GM19023 (cell line): ENCODE data around the gene RGS21.
"Not testable (repeated sequence)": the region's sequence is repeated elsewhere in the genome, so short reads cannot be mapped to it uniquely, and the experiment has no call there.

Experiments
- ATAC-seq: cut with Tn5 transposase; IDR thresholded peaks from one replicate; pipeline ENCODE4 v1.9.1; 2021; ENCODE audit warnings: mild to moderate bottlenecking, moderate library complexity; ENCODE audit not compliant: unreplicated experiment

Gene RGS21, protein sequence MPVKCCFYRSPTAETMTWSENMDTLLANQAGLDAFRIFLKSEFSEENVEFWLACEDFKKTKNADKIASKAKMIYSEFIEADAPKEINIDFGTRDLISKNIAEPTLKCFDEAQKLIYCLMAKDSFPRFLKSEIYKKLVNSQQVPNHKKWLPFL

DNA sequence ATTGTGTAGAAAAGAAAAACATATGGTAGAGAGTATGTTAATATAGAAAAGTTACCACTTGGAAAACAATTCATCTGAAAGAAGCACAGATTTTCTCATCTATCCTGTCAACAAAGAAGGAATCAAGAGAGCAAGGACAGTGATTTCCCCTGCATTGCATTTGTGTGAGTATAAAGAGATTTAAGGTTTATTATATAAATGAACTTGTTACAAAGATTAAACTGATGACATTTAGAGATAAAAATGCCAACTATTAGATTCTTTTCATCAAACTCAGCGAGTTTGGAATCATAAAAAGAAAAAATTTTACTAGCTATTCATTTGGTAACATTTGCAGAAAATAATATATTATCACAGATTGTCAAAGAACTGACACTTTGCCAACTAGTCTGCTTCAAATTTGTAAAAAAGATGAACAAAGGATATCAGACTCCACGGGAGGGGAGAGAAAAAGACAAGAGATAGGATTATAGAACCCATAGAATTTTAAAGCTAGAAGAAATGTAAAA, at the start of gene RGS21:
Gene RGS21 (plus strand): TSS at position 51 of the 509 bp plus-strand sequence. CDS start 26,045 bp downstream, outside the sequence.
- ATAC-seq = no peak

GRCh38 chr1:192268468-192269052, 48.2 kb upstream of the RGS21 start:
- ATAC-seq = no peak

DNA sequence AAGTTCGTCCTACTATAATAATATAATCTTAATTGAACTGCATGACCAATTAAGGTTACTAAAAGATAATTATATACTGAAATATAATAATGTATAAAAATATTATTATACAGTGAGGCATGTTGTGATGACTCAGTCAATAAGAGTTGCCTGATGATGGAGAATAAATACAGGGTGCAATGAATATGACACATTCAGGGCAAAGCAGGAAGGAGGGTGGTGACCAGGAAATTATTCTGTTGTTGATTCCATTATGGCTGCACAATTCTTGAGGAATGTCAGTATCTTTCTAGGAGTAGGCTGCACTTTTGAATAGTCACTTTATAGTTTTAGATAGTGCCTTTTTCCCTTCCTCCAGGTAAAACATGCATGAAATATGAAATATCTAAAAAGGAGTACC, 46.4 kb upstream of the RGS21 start:
- no peak for ATAC-seq

- ATAC-seq = no peak
These were observed 44.1 kb upstream of the RGS21 start for GRCh38 chr1:192272732-192273131.

DNA sequence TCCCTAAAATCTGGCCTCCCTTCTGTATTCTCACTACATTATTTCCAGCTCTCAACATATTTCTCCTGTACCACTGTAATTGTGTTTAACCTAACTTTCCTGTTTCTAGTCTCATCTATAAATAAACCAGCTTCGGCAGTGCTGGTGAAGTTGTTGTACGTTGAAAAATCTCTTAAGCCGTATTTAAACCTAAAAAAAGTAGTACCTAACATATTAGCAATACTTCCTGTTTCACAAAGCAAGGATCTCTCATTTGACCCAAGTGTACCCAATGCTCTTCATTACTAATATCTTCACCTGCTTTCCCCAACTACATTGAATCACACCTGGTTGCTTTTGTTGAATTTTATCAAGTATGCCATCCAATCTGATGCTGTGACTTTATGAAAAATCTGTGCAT, 42.2 kb upstream of the RGS21 start:
- ATAC-seq = no peak

- ATAC-seq = no peak
These were observed 39.2 kb upstream of the RGS21 start for GRCh38 chr1:192277635-192278034.

DNA sequence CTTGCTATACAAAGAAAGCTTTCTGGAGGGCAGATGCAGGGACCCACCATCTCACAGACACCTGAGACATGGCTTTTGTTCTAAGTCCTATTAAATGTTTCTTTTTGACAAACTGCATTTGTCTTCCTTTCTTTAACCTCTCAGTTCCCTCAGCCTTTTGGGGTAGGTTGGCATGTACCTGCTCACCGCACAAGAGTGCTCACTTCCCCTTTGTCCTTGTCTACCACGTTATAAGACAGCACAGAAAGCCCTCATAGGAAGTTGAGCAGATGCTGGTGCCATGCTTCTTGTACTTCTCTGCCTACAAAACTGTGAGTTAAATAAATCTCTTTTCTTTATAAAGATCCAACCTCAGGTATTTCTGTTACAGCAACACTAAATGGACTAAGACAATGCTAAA, 31.9 kb upstream of the RGS21 start:
- ATAC-seq = no peak

DNA sequence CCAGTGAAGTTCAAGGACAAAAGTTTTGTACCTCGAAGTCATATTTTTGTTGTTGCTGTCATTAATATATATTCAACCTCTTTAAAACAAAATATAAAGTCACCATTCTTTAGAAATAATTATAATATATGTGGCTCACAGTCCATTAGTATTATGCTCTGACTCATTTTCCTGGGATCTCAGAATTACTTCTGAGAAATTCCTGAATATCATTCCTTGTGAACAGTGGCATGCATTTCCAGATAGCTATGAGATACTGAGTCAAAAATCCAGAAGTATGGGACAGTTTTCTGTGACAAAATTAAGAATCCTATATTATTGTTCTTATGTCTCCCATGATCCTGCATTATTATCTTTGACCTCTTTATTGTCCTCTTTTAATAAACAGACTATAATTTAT, 13.8 kb upstream of the RGS21 start:
- ATAC-seq = no peak

- ATAC-seq = not testable (repeated sequence)
These were observed 8.5 kb upstream of the RGS21 start for GRCh38 chr1:192308314-192308713.

GRCh38 chr1:192311281-192311680, 5.5 kb upstream of the RGS21 start:
- ATAC-seq = no peak

- ATAC-seq = no peak
These were observed 11.2 kb downstream of the RGS21 start for GRCh38 chr1:192327997-192328396.

DNA sequence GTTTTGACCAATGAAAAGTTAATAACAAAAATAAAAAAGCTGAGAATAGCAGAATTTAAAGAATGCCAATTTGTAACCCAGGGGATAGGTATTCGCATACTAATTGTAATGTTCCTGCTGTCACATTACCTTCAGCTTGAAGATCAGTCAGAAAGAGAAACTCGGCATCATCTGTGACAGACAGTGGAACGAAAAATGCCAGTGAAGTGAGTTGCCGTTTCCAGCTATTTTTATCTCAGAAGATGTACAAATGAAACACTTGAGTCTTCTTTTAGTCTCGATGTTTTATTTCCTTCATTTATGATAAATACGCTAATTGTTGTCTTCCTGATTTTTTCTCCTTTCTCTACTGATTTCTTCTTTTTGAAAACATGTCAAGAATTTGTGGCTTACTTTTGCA, 26.1 kb downstream of the RGS21 start:
- no peak for ATAC-seq

DNA sequence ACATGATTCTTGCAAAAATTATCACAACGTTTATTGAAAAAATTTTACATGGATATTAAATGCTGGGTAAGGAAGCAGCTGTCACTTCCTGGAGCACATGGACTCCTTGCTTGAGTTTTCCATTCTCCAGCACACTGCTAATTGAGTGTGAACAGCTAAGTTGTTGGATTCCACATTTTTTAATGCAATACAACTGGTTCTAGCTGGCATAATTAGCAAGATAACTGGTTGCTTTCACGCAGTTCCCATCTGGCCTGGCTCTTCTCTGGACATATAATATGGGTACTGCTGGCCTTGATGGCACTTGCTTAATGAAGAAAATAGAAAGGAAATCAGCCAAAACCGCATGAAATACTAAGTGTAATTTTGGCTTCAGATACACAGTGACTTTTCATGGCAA, 26.6 kb downstream of the RGS21 start:
- ATAC-seq = no peak

DNA sequence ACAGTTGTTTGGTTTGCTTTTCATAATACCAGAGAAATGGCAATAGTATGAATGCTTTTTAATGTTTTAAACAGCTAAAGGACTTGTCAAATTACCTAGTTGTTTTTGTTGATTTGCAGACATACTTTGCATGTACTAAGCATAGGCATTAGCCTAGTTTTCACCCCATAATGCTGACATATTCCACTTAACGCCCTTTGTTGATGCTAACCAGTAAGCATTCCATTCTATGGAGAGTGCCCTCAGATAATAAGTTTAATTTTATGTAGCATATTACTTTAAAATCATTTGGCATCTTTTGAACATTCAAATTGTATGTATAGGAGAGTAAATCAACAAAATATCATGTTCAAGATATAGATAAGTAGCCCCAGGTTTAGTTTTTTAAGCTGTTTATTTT, 32.5 kb downstream of the RGS21 start:
- no peak for ATAC-seq

- no peak for ATAC-seq
These were observed 33.6 kb downstream of the RGS21 start for GRCh38 chr1:192350356-192350755.

GRCh38 chr1:192351550-192351949, 34.8 kb downstream of the RGS21 start:
- no peak for ATAC-seq

GRCh38 chr1:192357924-192358323, 41.1 kb downstream of the RGS21 start:
- no peak for ATAC-seq

DNA sequence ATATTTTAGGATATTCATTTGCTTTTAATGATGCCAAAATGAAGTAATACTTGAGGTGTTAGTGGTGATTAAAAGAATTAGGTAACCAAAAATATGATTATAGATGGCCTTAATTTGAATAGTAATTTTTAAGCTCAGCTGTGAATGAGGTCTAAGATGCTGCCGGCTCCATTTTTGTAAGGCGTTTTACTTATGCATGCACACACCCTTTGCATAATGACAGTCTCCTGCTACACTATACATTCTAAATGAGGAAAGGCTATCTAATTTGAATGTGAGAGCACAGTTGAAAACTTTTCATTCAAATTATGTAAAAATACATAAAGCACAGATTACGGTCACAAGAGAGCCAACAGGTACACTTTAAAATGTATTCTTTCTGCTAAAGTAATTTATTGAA, 41.6 kb downstream of the RGS21 start:
- ATAC-seq = no peak

- ATAC-seq = no peak
These were observed 42.0 kb downstream of the RGS21 start for GRCh38 chr1:192358822-192359221.

DNA sequence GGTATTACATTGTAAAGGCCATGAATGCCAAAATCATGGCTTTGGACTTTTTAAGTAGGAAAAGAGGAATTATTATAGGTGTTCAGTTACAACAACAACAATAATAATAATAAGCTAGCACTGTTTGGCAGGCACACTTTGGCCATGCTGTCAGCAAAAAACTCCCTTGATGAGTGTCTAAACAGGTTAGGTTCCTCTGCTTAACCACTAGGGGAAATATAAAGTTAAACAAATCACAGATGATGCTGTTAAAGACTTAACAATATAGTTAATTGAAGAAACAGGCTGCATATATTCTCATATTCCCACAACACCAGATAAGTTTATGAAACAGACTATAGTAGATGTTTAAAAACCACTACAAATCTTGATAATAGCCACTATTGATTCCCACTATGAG, 46.4 kb downstream of the RGS21 start:
- ATAC-seq = no peak

DNA sequence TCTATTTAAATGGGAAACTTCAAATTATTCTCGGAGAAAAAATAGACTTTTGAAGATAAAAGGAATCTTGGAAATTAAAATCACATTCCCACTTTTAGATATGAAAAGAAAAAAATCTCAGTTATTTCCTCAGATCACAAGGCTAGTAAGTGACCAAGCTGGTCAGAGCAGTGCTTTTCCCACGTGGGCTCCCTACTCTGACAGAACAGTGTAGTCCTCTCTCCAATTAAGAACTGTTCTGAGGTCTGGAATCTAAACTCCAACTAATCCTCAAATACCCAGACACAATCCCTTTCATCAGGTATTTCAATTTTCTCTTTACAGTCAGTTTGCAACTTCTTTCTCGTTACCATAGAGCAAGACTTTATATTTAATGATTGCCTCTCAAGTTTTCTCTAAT, 50.6 kb downstream of the RGS21 start:
- ATAC-seq = no peak

DNA sequence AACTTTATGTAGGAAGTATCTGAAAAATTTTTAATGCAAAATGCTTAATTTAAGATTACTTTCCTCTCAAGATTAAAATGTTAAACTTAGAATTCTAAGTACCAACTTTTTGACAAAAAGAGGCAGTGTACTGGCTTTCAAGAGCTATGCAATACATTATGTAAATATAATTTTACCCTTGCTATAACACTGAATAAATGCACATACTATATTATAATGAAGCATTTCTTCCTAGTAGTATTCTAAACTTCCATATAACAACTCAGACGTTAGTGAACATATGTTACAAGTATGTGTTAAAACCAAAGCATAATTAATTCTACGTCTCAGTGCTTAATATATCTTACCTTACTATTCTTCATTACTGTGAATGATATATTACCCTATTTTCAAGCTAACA, 58.5 kb downstream of the RGS21 start:
- ATAC-seq = no peak

GRCh38 chr1:192376374-192376773, 59.6 kb downstream of the RGS21 start:
- ATAC-seq = no peak
